ENCODE data around the gene TAOK3. TPM values are rescaled to one million over a fixed set of nuclear protein-coding genes. Genes with fewer than 3 reads are reported as not detected.
A peak's percentile ranks its signal among the peaks of the same experiment; 100 is the strongest.

The TAOK3 gene
- total RNA-seq, 1 donor: 27.9 TPM

DNA sequence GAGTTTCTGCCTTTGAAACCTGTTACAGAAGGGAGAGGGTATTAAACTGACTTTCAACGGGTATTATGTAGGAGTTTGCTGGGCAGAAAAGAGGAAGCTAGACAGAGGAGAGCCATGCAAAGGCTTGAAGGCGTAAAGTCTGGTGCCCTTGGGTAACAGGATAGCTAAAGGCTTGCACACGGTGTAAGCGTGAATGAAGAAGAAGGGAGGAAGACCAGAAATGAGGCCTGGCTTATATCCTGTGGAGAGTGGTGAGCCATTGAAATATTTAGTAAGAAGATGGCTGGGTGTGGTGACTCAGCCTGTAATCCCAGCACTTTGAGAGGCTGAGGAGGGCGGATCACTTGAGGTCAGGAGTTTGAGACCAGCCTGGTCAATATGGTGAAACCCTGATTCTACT, 26.2 kb upstream of the TAOK3 start:
- H3K27ac ChIP-seq (ENCODE audit: low read depth, low read length): no peak overlapping the region
- H2AFZ ChIP-seq (ENCODE audit: low read length): no peak overlapping the region
- H3K4me3 ChIP-seq (ENCODE audit: insufficient read depth, low read length): no peak overlapping the region
- no peaks in the 10 kb centered on the region for H3K9me3 ChIP-seq (ENCODE audit: low read depth, low read length)
- H3K27me3 ChIP-seq (ENCODE audit: insufficient read depth, low read length): no peaks in the 10 kb centered on the region
- no peak overlapping the region for H3K4me2 ChIP-seq (ENCODE audit: insufficient read depth, low read length)
- TF ChIP-seq, protein P1, sequence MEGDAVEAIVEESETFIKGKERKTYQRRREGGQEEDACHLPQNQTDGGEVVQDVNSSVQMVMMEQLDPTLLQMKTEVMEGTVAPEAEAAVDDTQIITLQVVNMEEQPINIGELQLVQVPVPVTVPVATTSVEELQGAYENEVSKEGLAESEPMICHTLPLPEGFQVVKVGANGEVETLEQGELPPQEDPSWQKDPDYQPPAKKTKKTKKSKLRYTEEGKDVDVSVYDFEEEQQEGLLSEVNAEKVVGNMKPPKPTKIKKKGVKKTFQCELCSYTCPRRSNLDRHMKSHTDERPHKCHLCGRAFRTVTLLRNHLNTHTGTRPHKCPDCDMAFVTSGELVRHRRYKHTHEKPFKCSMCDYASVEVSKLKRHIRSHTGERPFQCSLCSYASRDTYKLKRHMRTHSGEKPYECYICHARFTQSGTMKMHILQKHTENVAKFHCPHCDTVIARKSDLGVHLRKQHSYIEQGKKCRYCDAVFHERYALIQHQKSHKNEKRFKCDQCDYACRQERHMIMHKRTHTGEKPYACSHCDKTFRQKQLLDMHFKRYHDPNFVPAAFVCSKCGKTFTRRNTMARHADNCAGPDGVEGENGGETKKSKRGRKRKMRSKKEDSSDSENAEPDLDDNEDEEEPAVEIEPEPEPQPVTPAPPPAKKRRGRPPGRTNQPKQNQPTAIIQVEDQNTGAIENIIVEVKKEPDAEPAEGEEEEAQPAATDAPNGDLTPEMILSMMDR (IDR thresholded peaks at IDR 0.05; ENCODE audit: extremely low read depth, low read depth, low read length): no peak
- H3K36me3 ChIP-seq (ENCODE audit: insufficient read depth, low read length): peaks cover 36% of the 10 kb centered on the region
- H3K79me2 ChIP-seq (ENCODE audit: insufficient read depth, low read length): peaks cover 2% of the 10 kb centered on the region
- H3K4me1 ChIP-seq (ENCODE audit: insufficient read depth, low read length): peaks cover 10% of the 10 kb centered on the region
- DNase-seq (ENCODE audit: insufficient read length, low spot score, missing footprints): no peak
- H4K20me1 ChIP-seq (ENCODE audit: insufficient read depth, low read length): no peaks in the 10 kb centered on the region

DNA sequence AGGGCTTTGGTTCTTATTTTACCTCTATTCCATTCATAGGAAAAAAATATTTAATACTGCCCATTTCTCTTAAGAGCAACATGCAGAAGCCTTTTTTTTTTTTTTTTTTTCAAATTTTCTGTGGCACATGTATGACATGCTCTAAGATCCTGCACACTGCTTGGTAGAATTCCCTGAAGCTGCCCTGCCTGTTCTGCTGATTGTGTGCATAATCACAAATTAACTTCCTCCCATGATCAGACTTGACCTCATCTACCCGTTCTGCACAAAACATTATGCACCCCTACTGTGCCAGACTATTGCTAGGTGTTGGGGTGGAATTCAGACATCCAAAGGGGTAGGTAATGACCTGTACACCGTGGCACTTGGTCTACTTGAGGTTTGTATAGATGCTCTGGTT, 25.8 kb upstream of the TAOK3 start:
- no peaks in the 10 kb centered on the region for H3K9me3 ChIP-seq (ENCODE audit: low read depth, low read length)
- no peaks in the 10 kb centered on the region for H4K20me1 ChIP-seq (ENCODE audit: insufficient read depth, low read length)
- no peak overlapping the region for H3K4me3 ChIP-seq (ENCODE audit: insufficient read depth, low read length)
- no peak overlapping the region for H3K4me2 ChIP-seq (ENCODE audit: insufficient read depth, low read length)
- TF ChIP-seq, protein P1 (IDR thresholded peaks at IDR 0.05; ENCODE audit: extremely low read depth, low read depth, low read length): no peak
- peaks cover 37% of the 10 kb centered on the region for H3K36me3 ChIP-seq (ENCODE audit: insufficient read depth, low read length)
- peaks cover 2% of the 10 kb centered on the region for H3K79me2 ChIP-seq (ENCODE audit: insufficient read depth, low read length)
- DNase-seq (ENCODE audit: insufficient read length, low spot score, missing footprints): no peak
- no peaks in the 10 kb centered on the region for H3K27me3 ChIP-seq (ENCODE audit: insufficient read depth, low read length)
- H2AFZ ChIP-seq (ENCODE audit: low read length): no peak overlapping the region
- peaks cover 10% of the 10 kb centered on the region for H3K4me1 ChIP-seq (ENCODE audit: insufficient read depth, low read length)
- H3K27ac ChIP-seq (ENCODE audit: low read depth, low read length): no peak overlapping the region

DNA sequence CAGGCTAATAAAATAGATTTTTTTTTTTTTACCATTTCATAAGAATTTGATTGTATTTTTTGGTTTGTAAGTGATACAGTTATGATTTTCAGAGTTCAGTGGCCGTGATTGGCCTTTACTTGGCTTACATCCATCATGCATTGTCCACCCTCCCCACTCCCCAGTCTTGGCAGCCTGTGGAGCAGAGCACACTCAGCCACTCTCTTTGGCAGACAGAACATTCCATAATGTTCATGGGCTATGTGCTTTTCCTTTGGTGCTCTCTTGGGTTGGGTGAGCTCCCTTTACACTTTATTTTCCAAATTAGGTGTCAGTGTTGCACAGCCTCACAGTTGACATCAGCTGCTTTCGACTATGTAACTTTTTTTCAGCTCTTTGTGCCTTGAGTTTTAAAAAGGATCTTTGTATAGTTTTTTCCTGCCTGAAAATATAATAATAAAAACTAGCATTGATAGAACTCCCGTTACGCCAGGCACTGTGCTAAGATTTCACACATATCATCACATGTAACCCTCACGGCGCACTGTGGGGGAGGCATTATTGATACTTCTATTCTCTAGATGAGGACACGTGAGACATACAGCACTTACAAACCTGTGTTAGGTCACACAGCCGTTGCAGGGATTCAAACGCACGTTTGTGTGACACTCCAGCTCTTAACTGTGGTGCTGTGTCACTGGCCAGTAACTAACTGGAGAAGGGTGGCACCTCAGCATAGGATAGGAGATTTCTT, 25.2 kb upstream of the TAOK3 start:
- Histone ChIP-seq H3K36me3 (ENCODE audit: insufficient read depth, low read length) (peaks cover 31% of the 10 kb centered on the region), H3K79me2 (ENCODE audit: insufficient read depth, low read length) (peaks cover 2% of the 10 kb centered on the region)

DNA sequence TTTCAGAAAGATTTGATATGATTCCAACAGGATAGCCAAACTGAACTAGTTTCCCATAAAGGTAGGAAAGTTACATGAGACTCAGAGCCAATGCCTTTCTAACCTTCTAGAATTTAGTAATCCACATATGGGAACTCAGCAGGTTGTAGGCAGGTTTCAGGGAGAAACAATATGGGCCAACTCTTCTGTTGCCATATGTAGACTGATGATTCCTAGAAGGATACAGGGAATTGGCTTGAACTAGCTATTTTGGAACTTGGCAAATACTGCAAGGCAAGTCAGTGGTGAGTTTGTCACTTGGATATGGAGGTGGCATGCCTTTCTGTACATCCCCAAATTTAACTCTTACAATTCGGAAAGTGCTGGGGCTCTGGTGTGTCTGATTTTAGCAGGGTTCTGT, 19.1 kb upstream of the TAOK3 start:
- Histone ChIP-seq H3K9me3 (ENCODE audit: low read depth, low read length) (no peaks in the 10 kb centered on the region), H3K4me3 (ENCODE audit: insufficient read depth, low read length) (no peak overlapping the region), H4K20me1 (ENCODE audit: insufficient read depth, low read length) (peaks cover 2% of the 10 kb centered on the region), H3K36me3 (ENCODE audit: insufficient read depth, low read length) (peaks cover 49% of the 10 kb centered on the region), H3K27ac (ENCODE audit: low read depth, low read length) (no peak overlapping the region), H3K4me1 (ENCODE audit: insufficient read depth, low read length) (no peaks in the 10 kb centered on the region), H3K4me2 (ENCODE audit: insufficient read depth, low read length) (no peak overlapping the region), H3K27me3 (ENCODE audit: insufficient read depth, low read length) (no peaks in the 10 kb centered on the region), H3K79me2 (ENCODE audit: insufficient read depth, low read length) (no peaks in the 10 kb centered on the region), H2AFZ (ENCODE audit: low read length) (no peak overlapping the region)
- DNase-seq (ENCODE audit: insufficient read length, low spot score, missing footprints): no peak
- TF ChIP-seq, protein P1 (IDR thresholded peaks at IDR 0.05; ENCODE audit: extremely low read depth, low read depth, low read length): no peak

More for the DNA sequence above, 25.2 kb upstream of the TAOK3 start:
- Histone ChIP-seq H3K27me3 (ENCODE audit: insufficient read depth, low read length) (no peaks in the 10 kb centered on the region), H3K9me3 (ENCODE audit: low read depth, low read length) (no peaks in the 10 kb centered on the region), H4K20me1 (ENCODE audit: insufficient read depth, low read length) (no peaks in the 10 kb centered on the region), H3K4me2 (ENCODE audit: insufficient read depth, low read length) (no peak overlapping the region), H3K4me3 (ENCODE audit: insufficient read depth, low read length) (no peak overlapping the region), H2AFZ (ENCODE audit: low read length) (no peak overlapping the region), H3K4me1 (ENCODE audit: insufficient read depth, low read length) (peaks cover 10% of the 10 kb centered on the region), H3K27ac (ENCODE audit: low read depth, low read length) (no peak overlapping the region)
- TF ChIP-seq, protein P1 (IDR thresholded peaks at IDR 0.05; ENCODE audit: extremely low read depth, low read depth, low read length): no peak
- DNase-seq (ENCODE audit: insufficient read length, low spot score, missing footprints): peak; percentile 42

Data from osteoblast (primary cell).